ENCODE data around the gene SSU72. TPM values are rescaled to one million over a fixed set of nuclear protein-coding genes. Genes with fewer than 3 reads are reported as not detected.
"Not testable (repeated sequence)": the region's sequence is repeated elsewhere in the genome, so short reads cannot be mapped to it uniquely, and the experiment has no call there.

The SSU72 gene
- total RNA-seq, 1 experiment from 2014 or later: 217 TPM

GRCh38 chr1:1527092-1527816 is 47.4 kb downstream of the SSU72 start:
- intact Hi-C loops (cut with micrococcal nuclease; ENCODE audit: unreplicated experiment): no loop called here
- Histone ChIP-seq H3K9me3 (ENCODE audit: control insufficient read depth, insufficient read depth, low read depth, low read length) (no peaks in the 10 kb centered on the region), H3K36me3 (ENCODE audit: control insufficient read depth, insufficient read depth, low read length) (no peaks in the 10 kb centered on the region), H3K4me1 (ENCODE audit: control insufficient read depth, insufficient read depth, low read length) (no peaks in the 10 kb centered on the region), H3K4me3 (ENCODE audit: low read depth in 2 of 2, low read length in 2 of 2) (no peak overlapping the region), H3K27ac (ENCODE audit: low read length) (no peak overlapping the region), H3K27me3 (ENCODE audit: control insufficient read depth, insufficient read depth, low read length) (no peaks in the 10 kb centered on the region)
- ChIA-PET POLR2A (no interaction called here), CTCF (no interaction called here)
- in situ Hi-C loops (cut with HindIII; ENCODE audit: low pct_unique_long_range_greater_than_20kb, low sequenced_read_pairs): no loop called here
- DNase-seq (ENCODE audit: low read depth, low spot score): no peak
- TF ChIP-seq REST (IDR thresholded peaks at IDR 0.05; ENCODE audit: insufficient read depth in 1 of 2, low read depth in 2 of 2, low read length in 1 of 2): no peak
- no peak for TF ChIP-seq CTCF (IDR thresholded peaks at IDR 0.05)
- no peak for TF ChIP-seq POLR2AphosphoS5 (IDR thresholded peaks at IDR 0.05; ENCODE audit: low read depth, low read length)
- TF ChIP-seq TCF7L2 (IDR thresholded peaks at IDR 0.05; ENCODE audit: low read depth, low read length): no peak
- TF ChIP-seq SIN3A (IDR thresholded peaks at IDR 0.05; ENCODE audit: borderline replicate concordance, insufficient read depth, low read depth, low read length): no peak
- no peak for ATAC-seq
- no TSS peak for BruUV-seq (replicated peaks)

GRCh38 chr1:1526476-1526875 is 48.2 kb downstream of the SSU72 start:
- DNase-seq (ENCODE audit: low read depth, low spot score); H3K4me1 ChIP-seq (ENCODE audit: control insufficient read depth, insufficient read depth, low read length); H3K4me3 ChIP-seq (ENCODE audit: low read depth in 2 of 2, low read length in 2 of 2); ATAC-seq; H3K27me3 ChIP-seq (ENCODE audit: control insufficient read depth, insufficient read depth, low read length); POLR2A ChIA-PET; in situ Hi-C loops (cut with HindIII; ENCODE audit: low pct_unique_long_range_greater_than_20kb, low sequenced_read_pairs); H3K9me3 ChIP-seq (ENCODE audit: control insufficient read depth, insufficient read depth, low read depth, low read length); intact Hi-C loops (cut with micrococcal nuclease; ENCODE audit: unreplicated experiment); CTCF ChIA-PET; H3K27ac ChIP-seq (ENCODE audit: low read length); BruUV-seq (replicated peaks); H3K36me3 ChIP-seq (ENCODE audit: control insufficient read depth, insufficient read depth, low read length): not testable (repeated sequence)

- in situ Hi-C loops (cut with HindIII; ENCODE audit: low pct_unique_long_range_greater_than_20kb, low sequenced_read_pairs); CTCF ChIA-PET; ATAC-seq; H3K27me3 ChIP-seq (ENCODE audit: control insufficient read depth, insufficient read depth, low read length); H3K4me3 ChIP-seq (ENCODE audit: low read depth in 2 of 2, low read length in 2 of 2); DNase-seq (ENCODE audit: low read depth, low spot score); H3K4me1 ChIP-seq (ENCODE audit: control insufficient read depth, insufficient read depth, low read length); BruUV-seq (replicated peaks); intact Hi-C loops (cut with micrococcal nuclease; ENCODE audit: unreplicated experiment); POLR2A ChIA-PET; H3K36me3 ChIP-seq (ENCODE audit: control insufficient read depth, insufficient read depth, low read length); H3K9me3 ChIP-seq (ENCODE audit: control insufficient read depth, insufficient read depth, low read depth, low read length); H3K27ac ChIP-seq (ENCODE audit: low read length): not testable (repeated sequence)
Measured at GRCh38 chr1:1524750-1525383, 49.8 kb downstream of the SSU72 start.

GRCh38 chr1:1523651-1524050 is 51.0 kb downstream of the SSU72 start:
- POLR2A ChIA-PET; BruUV-seq (replicated peaks): not testable (repeated sequence)

GRCh38 chr1:1523226-1523625 is 51.4 kb downstream of the SSU72 start:
- in situ Hi-C loops (cut with HindIII; ENCODE audit: low pct_unique_long_range_greater_than_20kb, low sequenced_read_pairs); intact Hi-C loops (cut with micrococcal nuclease; ENCODE audit: unreplicated experiment); BruUV-seq (replicated peaks); H3K4me1 ChIP-seq (ENCODE audit: control insufficient read depth, insufficient read depth, low read length); ATAC-seq; H3K4me3 ChIP-seq (ENCODE audit: low read depth in 2 of 2, low read length in 2 of 2); CTCF ChIA-PET; H3K27ac ChIP-seq (ENCODE audit: low read length); POLR2A ChIA-PET; H3K9me3 ChIP-seq (ENCODE audit: control insufficient read depth, insufficient read depth, low read depth, low read length); H3K27me3 ChIP-seq (ENCODE audit: control insufficient read depth, insufficient read depth, low read length); DNase-seq (ENCODE audit: low read depth, low spot score); H3K36me3 ChIP-seq (ENCODE audit: control insufficient read depth, insufficient read depth, low read length): not testable (repeated sequence)

More at GRCh38 chr1:1523651-1524050, 51.0 kb downstream of the SSU72 start:
- ATAC-seq; H3K27me3 ChIP-seq (ENCODE audit: control insufficient read depth, insufficient read depth, low read length); intact Hi-C loops (cut with micrococcal nuclease; ENCODE audit: unreplicated experiment); DNase-seq (ENCODE audit: low read depth, low spot score); in situ Hi-C loops (cut with HindIII; ENCODE audit: low pct_unique_long_range_greater_than_20kb, low sequenced_read_pairs); H3K36me3 ChIP-seq (ENCODE audit: control insufficient read depth, insufficient read depth, low read length); H3K27ac ChIP-seq (ENCODE audit: low read length); CTCF ChIA-PET; H3K9me3 ChIP-seq (ENCODE audit: control insufficient read depth, insufficient read depth, low read depth, low read length); H3K4me3 ChIP-seq (ENCODE audit: low read depth in 2 of 2, low read length in 2 of 2); H3K4me1 ChIP-seq (ENCODE audit: control insufficient read depth, insufficient read depth, low read length): not testable (repeated sequence)

All from Panc1 (cell line).